Measurements from ENCODE around the gene FAM3C. TPM values are rescaled to one million over a fixed set of nuclear protein-coding genes. Genes with fewer than 3 reads are reported as not detected.
A peak's percentile ranks its signal among the peaks of the same experiment; 100 is the strongest.

Gene FAM3C
- total RNA-seq, 2 donors from 2014 or later = 18.5 to 22.8 TPM

DNA sequence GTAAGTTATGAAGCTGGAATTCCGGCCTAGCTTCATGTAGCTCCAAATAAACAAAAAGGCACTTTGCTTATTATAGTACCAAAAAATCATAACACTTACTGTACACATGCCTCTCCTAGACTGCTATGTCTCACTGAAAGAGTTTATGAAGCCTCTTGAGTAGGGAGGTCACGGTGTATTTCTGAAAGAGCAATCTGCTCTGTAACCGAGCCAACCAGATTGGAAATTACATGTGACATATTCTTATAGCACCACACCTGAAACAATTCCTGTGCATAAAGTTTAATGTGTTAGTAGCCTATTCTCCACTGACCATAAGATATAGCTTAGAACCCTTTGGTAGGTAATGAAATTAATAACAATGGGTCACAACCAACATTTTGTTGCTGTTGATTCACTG, 1.3 kb upstream of the FAM3C start:
- no peaks in the 10 kb centered on the region for H3K9me3 Mint-ChIP-seq
- peak overlapping the region; percentile 83 for H3K4me3 Mint-ChIP-seq
- peaks cover under 1% of the 10 kb centered on the region for H3K4me1 Mint-ChIP-seq
- H3K36me3 Mint-ChIP-seq (ENCODE audit: low read depth) = peaks cover 6% of the 10 kb centered on the region
- ATAC-seq (replicated peaks) = no peak
- no peaks in the 10 kb centered on the region for H3K27me3 Mint-ChIP-seq
- H3K27ac Mint-ChIP-seq = no peak overlapping the region

DNA sequence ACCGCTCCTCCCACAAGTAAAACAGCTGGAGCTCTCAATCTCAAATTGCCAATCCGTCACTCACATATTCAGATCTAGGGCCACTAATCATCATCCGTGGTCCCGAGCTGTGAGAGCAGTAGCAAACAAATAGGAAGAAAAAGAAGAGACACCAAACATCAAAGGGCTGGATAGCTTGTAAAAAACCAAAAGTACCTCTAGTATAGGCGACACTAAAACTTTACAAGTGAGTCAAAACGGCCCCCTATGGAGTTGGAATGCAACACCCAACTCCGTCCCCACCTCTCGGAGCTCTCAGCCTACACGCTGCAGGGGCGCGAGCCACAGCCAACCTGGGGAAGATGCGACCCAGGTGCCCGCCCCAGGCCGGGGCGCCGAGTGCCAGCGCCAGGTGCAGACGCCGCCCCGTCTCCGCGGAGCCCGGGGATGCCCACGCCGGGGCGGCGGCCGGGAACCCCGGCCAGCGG, 581 bp downstream of the FAM3C start:
- peak; percentile 57 for ATAC-seq (replicated peaks)
- peak overlapping the region; percentile 83 for H3K4me3 Mint-ChIP-seq
- H3K27ac Mint-ChIP-seq = peak overlapping the region; percentile 90
- H3K36me3 Mint-ChIP-seq (ENCODE audit: low read depth) = peaks cover 12% of the 10 kb centered on the region
- H3K9me3 Mint-ChIP-seq = no peaks in the 10 kb centered on the region
- H3K27me3 Mint-ChIP-seq = no peaks in the 10 kb centered on the region
- H3K4me1 Mint-ChIP-seq = peaks cover 11% of the 10 kb centered on the region

DNA sequence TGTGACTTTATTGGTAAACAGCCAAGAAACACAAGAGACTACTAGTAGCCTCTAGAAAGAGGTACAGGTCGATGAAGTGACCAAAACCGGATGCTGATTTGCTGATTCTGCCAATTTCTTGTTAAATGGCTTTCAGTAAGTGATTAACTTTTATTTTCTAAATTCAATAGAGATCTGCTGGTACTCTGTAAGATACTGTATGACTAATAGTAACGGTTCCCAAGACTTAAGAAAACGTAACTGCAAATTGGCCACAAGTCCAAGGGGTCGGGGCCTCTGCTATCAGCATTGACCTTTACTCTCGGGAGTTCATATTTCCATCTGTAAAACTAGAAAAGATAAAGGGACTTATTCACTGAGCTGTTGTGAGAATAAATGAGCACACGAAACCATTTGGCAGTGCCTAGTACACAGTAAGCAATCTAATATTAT, 1.4 kb downstream of the FAM3C start:
- peaks cover 12% of the 10 kb centered on the region for H3K36me3 Mint-ChIP-seq (ENCODE audit: low read depth)
- H3K27ac Mint-ChIP-seq = no peak overlapping the region
- peak overlapping the region; percentile 83 for H3K4me3 Mint-ChIP-seq
- H3K9me3 Mint-ChIP-seq = no peaks in the 10 kb centered on the region
- no peaks in the 10 kb centered on the region for H3K27me3 Mint-ChIP-seq
- peaks cover 19% of the 10 kb centered on the region for H3K4me1 Mint-ChIP-seq
- ATAC-seq (replicated peaks) = no peak

DNA sequence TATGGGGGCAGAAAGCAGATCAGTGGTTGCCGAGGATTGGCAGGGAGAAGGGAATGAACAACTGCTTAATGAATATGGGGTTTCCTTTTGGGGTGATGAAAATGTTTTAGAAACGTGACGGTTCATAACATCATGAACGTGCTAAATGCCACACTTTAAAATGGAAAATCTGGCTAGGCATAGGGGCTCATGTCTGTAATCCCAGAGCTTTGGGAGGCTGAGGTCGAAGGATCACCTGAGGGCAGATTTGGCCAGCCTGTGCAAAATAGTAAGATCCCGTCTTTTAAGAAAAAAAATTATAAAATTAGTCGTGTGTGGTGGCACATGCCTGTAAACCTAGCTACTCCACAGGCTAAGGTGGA, 3.1 kb downstream of the FAM3C start:
- H3K4me1 Mint-ChIP-seq = peaks cover 29% of the 10 kb centered on the region
- no peaks in the 10 kb centered on the region for H3K27me3 Mint-ChIP-seq
- no peak overlapping the region for H3K27ac Mint-ChIP-seq
- H3K9me3 Mint-ChIP-seq = no peaks in the 10 kb centered on the region
- no peak overlapping the region for H3K4me3 Mint-ChIP-seq
- peaks cover 12% of the 10 kb centered on the region for H3K36me3 Mint-ChIP-seq (ENCODE audit: low read depth)
- no peak for ATAC-seq (replicated peaks)

DNA sequence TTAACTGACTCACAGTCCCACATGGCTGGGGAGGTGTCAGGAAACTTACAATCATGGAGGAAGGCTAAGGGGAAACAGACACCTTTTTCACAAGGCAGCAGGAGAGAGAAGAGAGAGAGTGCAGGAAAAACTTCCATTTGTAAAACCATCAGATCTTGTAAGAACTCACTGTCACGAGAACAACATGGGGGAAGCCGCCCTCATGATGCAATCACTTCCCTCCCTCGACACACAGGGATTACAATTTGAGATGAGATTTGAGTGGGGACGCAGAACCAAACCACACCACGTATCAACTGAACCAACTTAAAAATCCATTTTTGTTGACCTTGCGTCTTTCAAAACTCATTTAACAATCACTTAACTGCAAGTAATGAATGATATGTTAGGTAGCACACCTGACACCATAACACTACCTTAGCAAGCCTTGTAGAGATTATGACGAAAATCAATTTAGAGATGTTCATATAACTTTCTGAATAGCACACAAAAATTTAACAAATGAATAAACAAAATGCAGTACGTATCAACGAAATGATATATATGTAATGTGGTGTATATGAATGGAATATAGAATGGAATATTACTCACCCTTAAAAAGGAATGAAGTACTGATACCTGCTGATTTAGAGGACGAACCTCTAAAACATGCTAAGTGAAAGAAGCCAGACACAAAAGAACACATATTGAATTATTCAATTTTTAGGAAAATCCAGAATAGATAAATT, 3.7 kb downstream of the FAM3C start:
- no peaks in the 10 kb centered on the region for H3K27me3 Mint-ChIP-seq

DNA sequence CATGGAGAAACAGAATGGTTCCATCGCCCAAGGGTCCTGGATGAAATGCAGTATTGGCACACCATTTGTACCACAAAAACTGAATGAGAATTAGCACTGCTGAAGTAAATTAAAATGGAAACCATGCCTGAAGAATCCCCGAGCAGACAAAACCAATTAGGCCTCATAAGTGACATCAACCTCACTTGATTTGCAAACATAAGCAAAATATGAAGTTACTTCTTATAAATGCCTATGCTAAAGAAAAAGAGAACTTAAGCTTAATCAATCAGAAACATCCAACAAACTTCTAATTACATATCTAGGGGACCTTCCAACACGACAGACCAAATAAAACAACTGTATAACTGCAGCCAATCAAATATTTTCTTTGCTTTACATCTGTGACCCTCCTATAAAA, 4.4 kb downstream of the FAM3C start:
- Mint-ChIP-seq H3K36me3 (ENCODE audit: low read depth) (peaks cover 12% of the 10 kb centered on the region), H3K4me3 (no peak overlapping the region), H3K27me3 (no peaks in the 10 kb centered on the region), H3K4me1 (peaks cover 29% of the 10 kb centered on the region), H3K9me3 (no peaks in the 10 kb centered on the region), H3K27ac (no peak overlapping the region)
- no peak for ATAC-seq (replicated peaks)

More for the DNA sequence above, 3.7 kb downstream of the FAM3C start:
- H3K9me3 Mint-ChIP-seq = no peaks in the 10 kb centered on the region
- H3K27ac Mint-ChIP-seq = no peak overlapping the region
- peaks cover 12% of the 10 kb centered on the region for H3K36me3 Mint-ChIP-seq (ENCODE audit: low read depth)
- H3K4me3 Mint-ChIP-seq = no peak overlapping the region
- no peak for ATAC-seq (replicated peaks)
- peaks cover 29% of the 10 kb centered on the region for H3K4me1 Mint-ChIP-seq

DNA sequence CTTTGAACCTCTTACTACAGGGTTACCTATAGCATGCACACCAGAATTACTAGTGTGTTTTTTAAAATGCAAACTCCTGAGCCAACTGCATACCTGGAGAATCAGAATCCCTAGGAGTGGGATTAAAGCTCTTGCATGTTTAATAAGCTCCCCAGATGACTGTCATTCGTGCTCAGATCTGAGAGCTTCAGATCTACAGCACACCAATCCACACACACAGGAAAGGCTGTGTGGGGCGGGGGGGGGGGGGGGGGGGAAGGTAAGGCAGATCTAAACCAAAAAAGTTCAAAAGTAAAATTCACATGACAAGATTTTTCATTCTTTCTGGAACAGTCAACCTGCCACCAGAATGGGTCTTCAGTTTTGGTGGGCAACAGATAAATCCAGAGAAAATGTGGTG, 5.5 kb downstream of the FAM3C start:
- H3K4me3 Mint-ChIP-seq = no peak overlapping the region
- ATAC-seq (replicated peaks) = no peak
- peaks cover 12% of the 10 kb centered on the region for H3K36me3 Mint-ChIP-seq (ENCODE audit: low read depth)
- no peaks in the 10 kb centered on the region for H3K9me3 Mint-ChIP-seq
- H3K4me1 Mint-ChIP-seq = peaks cover 38% of the 10 kb centered on the region
- H3K27ac Mint-ChIP-seq = no peak overlapping the region
- no peaks in the 10 kb centered on the region for H3K27me3 Mint-ChIP-seq

DNA sequence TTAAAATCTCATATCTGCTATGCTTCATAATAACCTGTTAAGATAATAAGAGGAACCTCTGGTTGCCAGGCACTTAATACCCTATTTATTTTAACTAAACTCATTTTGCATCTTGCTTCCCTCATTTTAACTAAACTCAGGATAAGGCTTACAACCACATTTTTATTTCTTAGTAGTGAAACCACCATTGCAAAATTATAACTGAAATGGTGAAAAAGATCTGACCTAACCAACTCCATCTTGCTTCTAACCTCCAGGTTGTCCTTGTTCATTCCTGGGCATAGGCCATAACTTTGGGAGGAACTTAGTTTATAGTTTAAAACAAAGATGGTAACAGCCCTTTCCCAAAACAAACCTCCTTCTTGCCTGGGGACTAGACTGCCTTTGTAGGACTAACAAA, 6.0 kb downstream of the FAM3C start:
- Mint-ChIP-seq H3K9me3 (no peaks in the 10 kb centered on the region), H3K4me1 (peaks cover 41% of the 10 kb centered on the region), H3K36me3 (ENCODE audit: low read depth) (peaks cover 12% of the 10 kb centered on the region), H3K4me3 (no peak overlapping the region), H3K27ac (no peak overlapping the region), H3K27me3 (no peaks in the 10 kb centered on the region)
- no peak for ATAC-seq (replicated peaks)

DNA sequence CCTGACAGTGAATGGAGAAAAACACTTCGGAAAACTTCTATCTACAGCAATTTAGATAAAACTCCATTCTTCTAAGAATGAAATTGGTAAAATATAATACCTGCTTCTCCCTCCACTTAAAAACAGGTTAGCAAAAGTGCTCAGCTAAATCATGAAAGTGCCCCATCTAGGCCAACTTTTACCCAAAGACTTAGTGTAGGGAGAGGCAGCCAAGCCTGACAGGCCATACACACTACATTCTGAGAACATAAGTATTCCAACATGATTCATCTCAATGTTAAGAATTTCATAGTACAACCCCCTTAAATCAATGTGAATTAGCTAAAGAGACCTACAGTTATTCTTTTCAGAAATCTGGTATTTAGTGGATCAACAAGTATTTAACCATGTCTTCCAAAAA, 7.2 kb downstream of the FAM3C start:
- H3K9me3 Mint-ChIP-seq = no peaks in the 10 kb centered on the region
- no peaks in the 10 kb centered on the region for H3K27me3 Mint-ChIP-seq
- H3K4me3 Mint-ChIP-seq = no peak overlapping the region
- peaks cover 12% of the 10 kb centered on the region for H3K36me3 Mint-ChIP-seq (ENCODE audit: low read depth)
- no peak for ATAC-seq (replicated peaks)
- H3K4me1 Mint-ChIP-seq = peaks cover 48% of the 10 kb centered on the region
- H3K27ac Mint-ChIP-seq = no peak overlapping the region

DNA sequence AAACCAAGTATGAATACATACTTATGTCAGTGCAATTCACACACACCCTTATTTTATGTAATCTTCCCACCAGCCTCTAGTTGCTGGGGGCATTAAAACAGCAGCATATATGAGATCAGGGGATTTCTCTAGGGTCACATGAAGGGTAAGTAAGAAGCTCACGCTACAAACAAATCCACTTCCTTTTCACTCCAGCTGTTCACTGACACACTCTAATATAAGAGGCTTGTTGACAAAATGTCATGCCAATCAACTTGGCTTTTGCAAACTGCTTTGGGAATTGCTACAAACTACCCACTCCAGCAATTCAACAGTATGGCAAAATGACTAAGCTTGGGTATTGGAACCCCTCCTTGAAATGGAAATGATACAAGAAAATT, 10.3 kb downstream of the FAM3C start:
- H3K36me3 Mint-ChIP-seq (ENCODE audit: low read depth) = peaks cover 23% of the 10 kb centered on the region
- no peak overlapping the region for H3K27ac Mint-ChIP-seq

DNA sequence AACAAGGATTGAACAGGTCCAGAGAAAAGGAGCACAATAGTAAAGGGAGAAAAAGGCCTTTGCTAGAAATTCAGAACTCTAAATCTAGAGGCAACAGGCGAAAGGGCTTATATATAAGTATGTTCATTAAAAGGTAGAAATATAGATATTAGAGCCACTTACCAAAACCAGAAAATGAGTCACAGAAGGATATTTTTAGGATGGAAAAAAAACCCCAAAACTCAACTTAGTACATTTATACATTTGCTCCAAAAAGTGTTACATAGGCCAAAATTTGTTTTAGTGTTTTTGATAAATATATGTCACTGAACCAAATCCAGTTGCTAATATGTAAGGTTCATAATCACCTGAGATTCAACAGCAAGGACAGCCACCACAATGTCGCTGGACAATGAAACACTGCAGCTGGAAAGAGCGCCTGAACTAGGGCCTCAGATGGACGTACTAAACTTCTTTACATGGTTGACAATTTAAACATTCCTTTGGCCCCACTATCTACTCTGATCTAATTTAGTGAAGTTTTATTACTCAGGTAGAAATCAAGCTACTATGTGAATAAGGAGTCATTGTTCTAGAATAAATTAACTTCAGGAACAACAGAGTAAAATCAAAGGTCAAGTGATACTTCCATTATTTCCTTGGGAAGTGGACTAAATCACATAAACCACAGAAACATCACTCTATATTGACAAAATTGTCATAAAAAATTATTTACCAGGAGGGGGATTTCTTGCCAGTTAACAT, 10.9 kb downstream of the FAM3C start:
- H3K4me1 Mint-ChIP-seq = peaks cover 34% of the 10 kb centered on the region
- peak overlapping the region; percentile 10 for H3K4me3 Mint-ChIP-seq
- peak overlapping the region; percentile 63 for H3K27ac Mint-ChIP-seq
- H3K36me3 Mint-ChIP-seq (ENCODE audit: low read depth) = peaks cover 23% of the 10 kb centered on the region
- no peaks in the 10 kb centered on the region for H3K27me3 Mint-ChIP-seq
- no peak for ATAC-seq (replicated peaks)
- H3K9me3 Mint-ChIP-seq = no peaks in the 10 kb centered on the region

More for the DNA sequence above, 10.3 kb downstream of the FAM3C start:
- ATAC-seq (replicated peaks) = no peak
- Mint-ChIP-seq H3K27me3 (no peaks in the 10 kb centered on the region), H3K4me3 (peak overlapping the region; percentile 10), H3K9me3 (no peaks in the 10 kb centered on the region), H3K4me1 (peaks cover 37% of the 10 kb centered on the region)

DNA sequence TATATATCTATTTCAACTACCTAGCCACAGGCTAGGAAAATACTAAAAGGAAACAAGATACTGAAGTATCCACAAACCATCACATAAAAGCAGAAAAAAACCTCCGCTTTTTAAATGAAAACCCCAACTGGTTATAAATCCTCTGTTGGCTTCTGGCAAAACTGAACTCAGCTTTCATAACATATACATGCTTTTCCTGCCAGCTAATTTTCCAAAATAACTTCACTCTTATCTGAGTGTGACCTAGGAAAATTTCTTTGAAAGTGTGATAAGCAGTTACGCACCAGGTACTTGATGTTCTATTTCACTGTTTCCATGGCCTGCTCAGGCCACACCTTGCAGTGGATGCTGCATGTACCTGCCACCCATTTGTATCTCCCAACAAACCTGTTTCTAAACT, 11.8 kb downstream of the FAM3C start:
- peak overlapping the region; percentile 63 for H3K27ac Mint-ChIP-seq
- H3K4me3 Mint-ChIP-seq = no peak overlapping the region
- no peaks in the 10 kb centered on the region for H3K9me3 Mint-ChIP-seq
- ATAC-seq (replicated peaks) = no peak
- H3K4me1 Mint-ChIP-seq = peaks cover 25% of the 10 kb centered on the region
- H3K36me3 Mint-ChIP-seq (ENCODE audit: low read depth) = peaks cover 23% of the 10 kb centered on the region
- H3K27me3 Mint-ChIP-seq = no peaks in the 10 kb centered on the region

DNA sequence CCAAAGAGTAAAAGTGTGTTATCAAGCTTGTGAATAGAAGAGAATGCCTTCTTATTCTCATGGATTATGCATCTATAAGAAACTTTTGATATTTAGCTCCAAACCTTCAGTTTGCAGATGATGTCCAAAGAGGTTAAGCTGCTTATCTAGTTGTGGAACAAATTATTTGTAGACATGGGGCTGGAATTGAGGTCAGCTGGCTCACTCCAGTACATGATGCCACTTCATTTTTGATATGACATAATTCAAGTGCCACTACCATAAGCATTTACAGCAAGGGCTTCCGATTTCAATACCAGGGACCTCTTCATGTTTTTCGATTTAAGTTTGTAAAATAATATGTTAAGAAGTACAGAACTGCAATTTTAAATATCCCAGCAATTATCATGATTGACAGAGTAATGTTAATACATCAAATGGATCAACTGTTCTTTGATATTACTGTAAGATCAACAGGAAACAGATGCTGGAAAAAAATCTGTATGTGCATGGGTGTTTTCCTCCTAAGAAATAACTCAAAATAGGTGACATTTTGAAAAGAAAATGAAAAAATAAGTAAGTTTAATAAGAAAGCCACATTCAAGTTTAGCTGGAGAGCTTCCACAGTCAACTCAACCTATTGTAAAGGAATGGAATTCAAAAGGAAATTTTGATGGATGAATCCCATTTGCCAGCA, 12.7 kb downstream of the FAM3C start:
- Mint-ChIP-seq H3K27me3 (no peaks in the 10 kb centered on the region), H3K36me3 (ENCODE audit: low read depth) (peaks cover 29% of the 10 kb centered on the region), H3K27ac (no peak overlapping the region), H3K4me3 (no peak overlapping the region), H3K4me1 (peaks cover 19% of the 10 kb centered on the region), H3K9me3 (no peaks in the 10 kb centered on the region)
- ATAC-seq (replicated peaks) = no peak

DNA sequence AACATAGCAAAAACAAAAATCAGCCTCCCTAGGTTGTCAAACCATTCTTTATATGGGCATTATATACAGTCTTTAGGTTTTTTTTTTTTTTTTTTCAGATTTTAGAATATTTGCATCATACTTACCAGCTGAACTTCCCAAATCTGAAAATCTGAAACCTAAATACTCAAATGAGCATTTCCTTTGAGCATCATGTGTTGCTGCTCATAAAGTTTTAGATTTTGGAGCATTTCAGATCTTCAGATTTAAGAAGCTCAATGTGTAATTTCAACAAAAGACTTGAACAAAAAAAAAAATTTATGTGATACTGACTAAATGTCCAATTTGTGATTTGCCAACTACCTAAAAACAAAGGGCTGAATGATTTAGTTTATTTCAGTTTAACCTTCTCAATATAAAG, 13.6 kb downstream of the FAM3C start:
- Mint-ChIP-seq H3K27ac (no peak overlapping the region), H3K36me3 (ENCODE audit: low read depth) (peaks cover 38% of the 10 kb centered on the region), H3K4me1 (peaks cover 19% of the 10 kb centered on the region), H3K4me3 (no peak overlapping the region), H3K9me3 (no peaks in the 10 kb centered on the region), H3K27me3 (no peaks in the 10 kb centered on the region)
- ATAC-seq (replicated peaks) = no peak

DNA sequence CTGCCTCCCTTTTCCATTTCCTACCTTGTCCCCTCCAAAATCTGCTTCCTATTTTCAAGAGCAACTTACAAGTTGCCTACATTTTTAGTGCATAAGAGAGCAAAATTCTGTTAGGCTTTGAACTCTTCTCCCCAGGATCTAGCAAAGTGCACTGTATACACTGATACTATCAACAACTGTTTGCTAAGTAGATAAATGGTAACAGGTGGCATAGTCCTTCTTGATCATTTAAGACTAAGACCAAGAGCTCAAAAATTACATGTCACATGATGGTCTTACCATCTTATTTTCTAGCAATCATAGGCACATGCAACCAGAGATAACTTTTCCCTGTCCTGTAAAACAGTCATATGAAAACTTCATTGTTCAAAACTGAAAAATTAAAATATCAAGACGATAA, 16.2 kb downstream of the FAM3C start:
- Mint-ChIP-seq H3K9me3 (no peaks in the 10 kb centered on the region), H3K36me3 (ENCODE audit: low read depth) (peaks cover 61% of the 10 kb centered on the region), H3K4me3 (no peak overlapping the region), H3K27ac (no peak overlapping the region), H3K4me1 (peaks cover 9% of the 10 kb centered on the region), H3K27me3 (no peaks in the 10 kb centered on the region)
- ATAC-seq (replicated peaks) = no peak

All from activated T-helper 17 cell treated with anti-CD3 and anti-CD28 coated beads, Interleukin-2, amount 50 U/mL, for 72 hours (primary cell).